ENCODE data around the gene TRIM65. TPM values are rescaled to one million over a fixed set of nuclear protein-coding genes. Genes with fewer than 3 reads are reported as not detected.
A peak's percentile ranks its signal among the peaks of the same experiment; 100 is the strongest.

TRIM65 gene
- total and polyA plus RNA-seq, 2 of the 13 experiments (the other 11 are each of a cell fraction or from before 2014, with no cell fraction given), result 10.3 to 22.4 TPM

GRCh38 chr17:75917141-75917916, 20.6 kb upstream of the TRIM65 start:
- H3K27ac ChIP-seq (ENCODE audit: extremely low read length, insufficient read depth, low read length), result no peak overlapping the region
- no peak overlapping the region; a peak in 1 of 6 replicates for H3K4me3 ChIP-seq (replicated peaks in 1 of 3; ENCODE audit: insufficient read depth in 1 of 3, low read depth in 2 of 3, low read length in 3 of 3)
- peaks cover 28% of the 10 kb centered on the region for H3K4me1 ChIP-seq (ENCODE audit: insufficient read depth, low read length)
- H3K36me3 ChIP-seq (replicated peaks in 1 of 2; ENCODE audit: control insufficient read depth in 1 of 2, insufficient read depth in 2 of 2, low read length in 2 of 2), result no peaks in the 10 kb centered on the region
- no peaks in the 10 kb centered on the region for H3K27me3 ChIP-seq (ENCODE audit: control insufficient read depth in 1 of 2, insufficient read depth in 2 of 2, low read length in 2 of 2)
- DNase-seq (ENCODE audit: low spot score) (no peak), ATAC-seq (no peak), FAIRE-seq (no peak)
- H3K9ac ChIP-seq (ENCODE audit: insufficient read depth, low read depth, low read length), result no peak overlapping the region
- no peak overlapping the region for H3K4me2 ChIP-seq (ENCODE audit: low read depth, low read length)
- BruUV-seq (replicated peaks), result no TSS peak
- intact Hi-C loops (cut with micrococcal nuclease; ENCODE audit: unreplicated experiment) (no loop called here), in situ Hi-C loops (cut with HindIII; ENCODE audit: extremely low pct_ligation_motif_present, low pct_unique_long_range_greater_than_20kb) (no loop called here)
- H2AFZ ChIP-seq (ENCODE audit: low read length), result no peak overlapping the region
- H4K20me1 ChIP-seq (ENCODE audit: insufficient read depth, low read length), result no peaks in the 10 kb centered on the region
- 79% methylated on average over 17 of the region's 23 CpGs for WGBS (ENCODE audit: low lambda C conversion rate)
- ChIA-PET CTCF (ENCODE audit: low intra/inter-chr PET ratio, low total read pairs) (no interaction called here), POLR2A (interaction anchor here (1.0 to 1.4 kb wide), 3 partner anchors 10 to 24 kb away, joined by 3 to 6 read pairs (median 4); partner anchors contain the start of genes FBF1 and MRPL38)
- H3K9me3 ChIP-seq (ENCODE audit: low read length), result no peaks in the 10 kb centered on the region
- H3K79me2 ChIP-seq (ENCODE audit: insufficient read depth, low read length), result no peaks in the 10 kb centered on the region
- TF ChIP-seq ZNF687 (CRISPR knock-in tag; IDR thresholded peaks at IDR 0.05) (peak; percentile 50), ZBTB38 (CRISPR knock-in tag; IDR thresholded peaks at IDR 0.05) (peak; percentile 83), NR2F6 (IDR thresholded peaks at IDR 0.05) (peak; percentile 34; the same call in 1 of the 2 replicates), NR2F6 (CRISPR knock-in tag; IDR thresholded peaks at IDR 0.05) (peak; percentile 57; the same call in 1 of the 2 replicates), MTA1 (CRISPR knock-in tag; IDR thresholded peaks at IDR 0.05; ENCODE audit: borderline replicate concordance) (0 out of 2 replicates have a peak, but pooled peaks have one; percentile 19), NR2F2 (IDR thresholded peaks at IDR 0.05; ENCODE audit: borderline replicate concordance, low read depth) (no peak), FOXO1 (CRISPR knock-in tag; IDR thresholded peaks at IDR 0.05) (no peak), ZMAT3 (CRISPR knock-in tag; conservative IDR thresholded peaks at IDR 0.05) (no peak), NR2F1 (CRISPR knock-in tag; IDR thresholded peaks at IDR 0.05) (0 out of 4 replicates have a peak, but pooled peaks of 1 of the 2 experiments have one; percentile 18), RARA (CRISPR knock-in tag; IDR thresholded peaks at IDR 0.05) (peak; percentile 50), FOXC1 (CRISPR knock-in tag; IDR thresholded peaks at IDR 0.05; ENCODE audit: borderline replicate concordance) (no peak), GABPB1 (CRISPR knock-in tag; IDR thresholded peaks at IDR 0.05) (peak; percentile 43; the same call in 1 of the 2 replicates), TGIF2 (CRISPR knock-in tag; IDR thresholded peaks at IDR 0.05) (no peak), JARID2 (CRISPR knock-in tag; IDR thresholded peaks at IDR 0.05; ENCODE audit: insufficient replicate concordance) (no peak), ZNF251 (CRISPR knock-in tag; IDR thresholded peaks at IDR 0.05) (no peak)
- TF ChIP-seq, protein P1, sequence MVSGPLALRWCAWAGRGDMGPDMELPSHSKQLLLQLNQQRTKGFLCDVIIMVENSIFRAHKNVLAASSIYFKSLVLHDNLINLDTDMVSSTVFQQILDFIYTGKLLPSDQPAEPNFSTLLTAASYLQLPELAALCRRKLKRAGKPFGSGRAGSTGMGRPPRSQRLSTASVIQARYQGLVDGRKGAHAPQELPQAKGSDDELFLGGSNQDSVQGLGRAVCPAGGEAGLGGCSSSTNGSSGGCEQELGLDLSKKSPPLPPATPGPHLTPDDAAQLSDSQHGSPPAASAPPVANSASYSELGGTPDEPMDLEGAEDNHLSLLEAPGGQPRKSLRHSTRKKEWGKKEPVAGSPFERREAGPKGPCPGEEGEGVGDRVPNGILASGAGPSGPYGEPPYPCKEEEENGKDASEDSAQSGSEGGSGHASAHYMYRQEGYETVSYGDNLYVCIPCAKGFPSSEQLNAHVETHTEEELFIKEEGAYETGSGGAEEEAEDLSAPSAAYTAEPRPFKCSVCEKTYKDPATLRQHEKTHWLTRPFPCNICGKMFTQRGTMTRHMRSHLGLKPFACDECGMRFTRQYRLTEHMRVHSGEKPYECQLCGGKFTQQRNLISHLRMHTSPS (CRISPR knock-in tag; IDR thresholded peaks at IDR 0.05; ENCODE audit: low read depth), result 0 out of 2 replicates have a peak, but pooled peaks have one; percentile 47
- TF ChIP-seq, protein P2, sequence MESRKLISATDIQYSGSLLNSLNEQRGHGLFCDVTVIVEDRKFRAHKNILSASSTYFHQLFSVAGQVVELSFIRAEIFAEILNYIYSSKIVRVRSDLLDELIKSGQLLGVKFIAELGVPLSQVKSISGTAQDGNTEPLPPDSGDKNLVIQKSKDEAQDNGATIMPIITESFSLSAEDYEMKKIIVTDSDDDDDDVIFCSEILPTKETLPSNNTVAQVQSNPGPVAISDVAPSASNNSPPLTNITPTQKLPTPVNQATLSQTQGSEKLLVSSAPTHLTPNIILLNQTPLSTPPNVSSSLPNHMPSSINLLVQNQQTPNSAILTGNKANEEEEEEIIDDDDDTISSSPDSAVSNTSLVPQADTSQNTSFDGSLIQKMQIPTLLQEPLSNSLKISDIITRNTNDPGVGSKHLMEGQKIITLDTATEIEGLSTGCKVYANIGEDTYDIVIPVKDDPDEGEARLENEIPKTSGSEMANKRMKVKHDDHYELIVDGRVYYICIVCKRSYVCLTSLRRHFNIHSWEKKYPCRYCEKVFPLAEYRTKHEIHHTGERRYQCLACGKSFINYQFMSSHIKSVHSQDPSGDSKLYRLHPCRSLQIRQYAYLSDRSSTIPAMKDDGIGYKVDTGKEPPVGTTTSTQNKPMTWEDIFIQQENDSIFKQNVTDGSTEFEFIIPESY (CRISPR knock-in tag; IDR thresholded peaks at IDR 0.05), result peak; percentile 86

All from HepG2 (cell line).